Measurements from ENCODE around the gene ASB3.

The ASB3 gene

GRCh38 chr2:53793821-53794220 is 7.1 kb upstream of the ASB3 start:
- no peak overlapping the region for H3K27ac ChIP-seq (ENCODE audit: low read depth, low read length)
- H3K27me3 ChIP-seq (ENCODE audit: control insufficient read depth, low read length), result no peaks in the 10 kb centered on the region
- no peaks in the 10 kb centered on the region for H3K9me2 ChIP-seq (replicated peaks; ENCODE audit: control insufficient read depth, low read length)
- no peaks in the 10 kb centered on the region for H3K9me3 ChIP-seq (ENCODE audit: control insufficient read depth, insufficient read depth, low read length)
- H3K36me3 ChIP-seq (ENCODE audit: control insufficient read depth, low read length), result peaks cover 21% of the 10 kb centered on the region
- peaks cover 3% of the 10 kb centered on the region for H3K4me1 ChIP-seq (ENCODE audit: control insufficient read depth, low read length)
- H3K4me2 ChIP-seq (ENCODE audit: low read length), result no peak overlapping the region
- H4K20me1 ChIP-seq (ENCODE audit: control insufficient read depth, insufficient read depth, low read depth, low read length), result no peaks in the 10 kb centered on the region
- H3F3A ChIP-seq (ENCODE audit: control insufficient read depth, insufficient read depth), result no peaks in the 10 kb centered on the region
- H3K79me2 ChIP-seq (ENCODE audit: control insufficient read depth, low read length), result peaks cover 43% of the 10 kb centered on the region
- no peak overlapping the region for H3K4me3 ChIP-seq (ENCODE audit: low read length)
- TF ChIP-seq EZH2phosphoT487 (IDR thresholded peaks at IDR 0.05; ENCODE audit: borderline replicate concordance, low read length), result no peak
- TF ChIP-seq CTCF (IDR thresholded peaks at IDR 0.05; ENCODE audit: low read depth, low read length, poor library complexity, severe bottlenecking), result no peak

GRCh38 chr2:53793261-53793660 is 6.5 kb upstream of the ASB3 start:
- no peaks in the 10 kb centered on the region for H3K27me3 ChIP-seq (ENCODE audit: control insufficient read depth, low read length)
- H3K9me3 ChIP-seq (ENCODE audit: control insufficient read depth, insufficient read depth, low read length), result no peaks in the 10 kb centered on the region
- H4K20me1 ChIP-seq (ENCODE audit: control insufficient read depth, insufficient read depth, low read depth, low read length), result peaks cover 2% of the 10 kb centered on the region; the same call in 1 of the 2 replicates
- H3F3A ChIP-seq (ENCODE audit: control insufficient read depth, insufficient read depth), result no peaks in the 10 kb centered on the region
- no peaks in the 10 kb centered on the region for H3K9me2 ChIP-seq (replicated peaks; ENCODE audit: control insufficient read depth, low read length)
- H3K36me3 ChIP-seq (ENCODE audit: control insufficient read depth, low read length), result peaks cover 18% of the 10 kb centered on the region
- peaks cover 48% of the 10 kb centered on the region for H3K79me2 ChIP-seq (ENCODE audit: control insufficient read depth, low read length)
- TF ChIP-seq EZH2phosphoT487 (IDR thresholded peaks at IDR 0.05; ENCODE audit: borderline replicate concordance, low read length) (no peak), CTCF (IDR thresholded peaks at IDR 0.05; ENCODE audit: low read depth, low read length, poor library complexity, severe bottlenecking) (no peak)
- no peak overlapping the region for H3K27ac ChIP-seq (ENCODE audit: low read depth, low read length)
- no peak overlapping the region for H3K4me2 ChIP-seq (ENCODE audit: low read length)
- H3K4me1 ChIP-seq (ENCODE audit: control insufficient read depth, low read length), result peaks cover 8% of the 10 kb centered on the region
- no peak overlapping the region for H3K4me3 ChIP-seq (ENCODE audit: low read length)

GRCh38 chr2:53787614-53788289 is 999 bp upstream of the ASB3 start:
- TF ChIP-seq CTCF (IDR thresholded peaks at IDR 0.05; ENCODE audit: low read depth, low read length, poor library complexity, severe bottlenecking) (no peak), EZH2phosphoT487 (IDR thresholded peaks at IDR 0.05; ENCODE audit: borderline replicate concordance, low read length) (no peak)
- Histone ChIP-seq H3K79me2 (ENCODE audit: control insufficient read depth, low read length) (peaks cover 96% of the 10 kb centered on the region), H3K36me3 (ENCODE audit: control insufficient read depth, low read length) (peaks cover 30% of the 10 kb centered on the region)

More at GRCh38 chr2:53787614-53788289, 999 bp upstream of the ASB3 start:
- H3K4me2 ChIP-seq (ENCODE audit: low read length), result peak overlapping the region; percentile 98
- no peaks in the 10 kb centered on the region for H3K9me3 ChIP-seq (ENCODE audit: control insufficient read depth, insufficient read depth, low read length)
- no peaks in the 10 kb centered on the region for H3K27me3 ChIP-seq (ENCODE audit: control insufficient read depth, low read length)
- H3K4me3 ChIP-seq (ENCODE audit: low read length), result peak overlapping the region; percentile 96
- H3K9me2 ChIP-seq (replicated peaks; ENCODE audit: control insufficient read depth, low read length), result no peaks in the 10 kb centered on the region
- peak overlapping the region; percentile 68 for H3K27ac ChIP-seq (ENCODE audit: low read depth, low read length)
- H4K20me1 ChIP-seq (ENCODE audit: control insufficient read depth, insufficient read depth, low read depth, low read length), result peaks cover 3% of the 10 kb centered on the region; the same call in 1 of the 2 replicates
- H3K4me1 ChIP-seq (ENCODE audit: control insufficient read depth, low read length), result peaks cover 33% of the 10 kb centered on the region
- peaks cover 4% of the 10 kb centered on the region for H3F3A ChIP-seq (ENCODE audit: control insufficient read depth, insufficient read depth)
